ENCODE results near the gene ZNF467.

The ZNF467 gene

GRCh38 chr7:149819141-149819960 is 46.0 kb upstream of the ZNF467 start:
- Histone ChIP-seq H3K27ac (replicated peaks) (no peak overlapping the region), H3K4me3 (replicated peaks; ENCODE audit: insufficient read depth, low read length) (no peak overlapping the region), H3K27me3 (ENCODE audit: insufficient read depth, poor library complexity, severe bottlenecking) (no peaks in the 10 kb centered on the region)
- no peak for DNase-seq (ENCODE audit: low read depth in 1 of 2, low spot score in 1 of 2)
- no peak for TF ChIP-seq GABPA (IDR thresholded peaks at IDR 0.05; ENCODE audit: low read depth)
- no peak for TF ChIP-seq CTCF (IDR thresholded peaks at IDR 0.05; ENCODE audit: insufficient read depth, low read length)
- no peak for TF ChIP-seq POLR2AphosphoS5 (IDR thresholded peaks at IDR 0.05; ENCODE audit: low read depth)
- TF ChIP-seq REST (IDR thresholded peaks at IDR 0.05; ENCODE audit: insufficient replicate concordance, low read depth): no peak
- TF ChIP-seq SPI1 (IDR thresholded peaks at IDR 0.05; ENCODE audit: borderline replicate concordance, low read depth): no peak

GRCh38 chr7:149818536-149818840 is 45.1 kb upstream of the ZNF467 start:
- Histone ChIP-seq H3K4me3 (replicated peaks; ENCODE audit: insufficient read depth, low read length) (no peak overlapping the region), H3K27ac (replicated peaks) (no peak overlapping the region), H3K27me3 (ENCODE audit: insufficient read depth, poor library complexity, severe bottlenecking) (no peaks in the 10 kb centered on the region)
- TF ChIP-seq POLR2AphosphoS5 (IDR thresholded peaks at IDR 0.05; ENCODE audit: low read depth) (no peak), GABPA (IDR thresholded peaks at IDR 0.05; ENCODE audit: low read depth) (no peak), SPI1 (IDR thresholded peaks at IDR 0.05; ENCODE audit: borderline replicate concordance, low read depth) (no peak), REST (IDR thresholded peaks at IDR 0.05; ENCODE audit: insufficient replicate concordance, low read depth) (no peak), CTCF (IDR thresholded peaks at IDR 0.05; ENCODE audit: insufficient read depth, low read length) (no peak)
- no peak for DNase-seq (ENCODE audit: low read depth in 1 of 2, low spot score in 1 of 2)

- TF ChIP-seq CTCF (IDR thresholded peaks at IDR 0.05; ENCODE audit: insufficient read depth, low read length) (no peak), SPI1 (IDR thresholded peaks at IDR 0.05; ENCODE audit: borderline replicate concordance, low read depth) (no peak), POLR2AphosphoS5 (IDR thresholded peaks at IDR 0.05; ENCODE audit: low read depth) (no peak), GABPA (IDR thresholded peaks at IDR 0.05; ENCODE audit: low read depth) (no peak)
- H3K27me3 ChIP-seq (ENCODE audit: insufficient read depth, poor library complexity, severe bottlenecking): no peaks in the 10 kb centered on the region
- no peak overlapping the region for H3K27ac ChIP-seq (replicated peaks)
- no peak for DNase-seq (ENCODE audit: low read depth in 1 of 2, low spot score in 1 of 2)
- no peak overlapping the region for H3K4me3 ChIP-seq (replicated peaks; ENCODE audit: insufficient read depth, low read length)
These were observed 44.6 kb upstream of the ZNF467 start for GRCh38 chr7:149817836-149818535.
